PC-9 (cell line): Measurements from ENCODE around the gene CLPSL2.

Experiments
- CTCF ChIP-seq: fragments of 200-600 bp; sonication (generic); conservative IDR thresholded peaks from 2 replicates; pipeline ENCODE4 v1.6.1; 2017; ENCODE audit warnings: mixed run types, antibody characterized with exemption, mild to moderate bottlenecking, moderate library complexity
- EZH2 ChIP-seq: fragments of 200-600 bp; sonication (generic); IDR thresholded peaks from 2 replicates; pipeline ENCODE4 v1.8.0; 2017; ENCODE audit warnings: antibody characterized with exemption, low read depth

- TF ChIP-seq CTCF, result no peak
- TF ChIP-seq EZH2, result no peak
Measured at GRCh38 chr6:35746516-35746915, 29.9 kb upstream of the CLPSL2 start.
